SK-N-SH treated with all-trans-retinoic acid at 6 μM for 48 hours (cell line): ENCODE results near the gene SF3B3.

Experiments used
- ATAC-seq: fragments of 200-7000 bp; cut with Tn5 transposase; 3 replicates; pipeline ENCODE4 v1.9.1; 2020; ENCODE audit warnings: mild to moderate bottlenecking, moderate library complexity
- BACH2 ChIP-seq: fragments of 250-450 bp; sonication (Bioruptor Pico); IDR thresholded peaks from 2 replicates; pipeline ENCODE4 v1.9.0; 2021; ENCODE audit warnings: mild to moderate bottlenecking, borderline replicate concordance
- CSDC2 ChIP-seq: fragments of 250-450 bp; sonication (Bioruptor Pico); IDR thresholded peaks from 2 replicates; pipeline ENCODE4 v1.5.0; 2020; ENCODE audit warnings: mild to moderate bottlenecking, moderate library complexity
- ESRRG ChIP-seq: fragments of 250-450 bp; sonication (Bioruptor Pico); IDR thresholded peaks from 2 replicates; pipeline ENCODE4 v1.6.1; 2021; ENCODE audit warnings: mild to moderate bottlenecking
- GLIS3 ChIP-seq: fragments of 250-450 bp; sonication (Bioruptor Pico); IDR thresholded peaks from 2 replicates; pipeline ENCODE4 v1.5.0; 2020; ENCODE audit warnings: mild to moderate bottlenecking, moderate library complexity
- ISL1 ChIP-seq: fragments of 250-450 bp; sonication (Bioruptor Pico); IDR thresholded peaks from 2 replicates; pipeline ENCODE4 v2.1.2; 2022; ENCODE audit warnings: mild to moderate bottlenecking, moderate library complexity
- PPARA ChIP-seq: fragments of 250-450 bp; sonication (Bioruptor Pico); IDR thresholded peaks from 2 replicates; pipeline ENCODE4 v1.5.0; 2020; ENCODE audit warnings: mild to moderate bottlenecking, borderline replicate concordance
- RARB ChIP-seq: fragments of 250-450 bp; sonication (Bioruptor Pico); IDR thresholded peaks from 2 replicates; pipeline ENCODE4 v1.8.0; 2021; ENCODE audit warnings: mild to moderate bottlenecking, moderate library complexity
- SNAI2 ChIP-seq: fragments of 250-450 bp; sonication (Bioruptor Pico); IDR thresholded peaks from 2 replicates; pipeline ENCODE4 v1.5.0; 2020; ENCODE audit warnings: mild to moderate bottlenecking, moderate library complexity
- TCF4 ChIP-seq: fragments of 250-450 bp; sonication (Bioruptor Pico); IDR thresholded peaks from 2 replicates; pipeline ENCODE4 v1.8.0; 2021; ENCODE audit warnings: mild to moderate bottlenecking, moderate library complexity, borderline replicate concordance
- TOX ChIP-seq: fragments of 250-450 bp; sonication (Bioruptor Pico); IDR thresholded peaks from 2 replicates; pipeline ENCODE4 v1.8.0; 2021; ENCODE audit warnings: mild to moderate bottlenecking, moderate library complexity, borderline replicate concordance
- ZC3H10 ChIP-seq: fragments of 250-450 bp; sonication (Bioruptor Pico); IDR thresholded peaks from 2 replicates; pipeline ENCODE4 v1.5.1; 2021; ENCODE audit warnings: mild to moderate bottlenecking, moderate library complexity
- ZFP3 ChIP-seq: fragments of 250-450 bp; sonication (Bioruptor Pico); IDR thresholded peaks from 2 replicates; pipeline ENCODE4 v1.5.0; 2020; ENCODE audit warnings: mild to moderate bottlenecking, moderate library complexity
- ZFP30 ChIP-seq: fragments of 450-650 bp; formaldehyde crosslinking; IDR thresholded peaks from 2 replicates; pipeline ENCODE4 v1.5.0; 2022; ENCODE audit warnings: mild to moderate bottlenecking, moderate library complexity
- ZNF565 ChIP-seq: fragments of 450-650 bp; formaldehyde crosslinking; conservative IDR thresholded peaks from 2 replicates; pipeline ENCODE4 v1.5.0; 2020; ENCODE audit warnings: low read depth, mild to moderate bottlenecking, moderate library complexity
- ZNF70 ChIP-seq: fragments of 450-650 bp; formaldehyde crosslinking; IDR thresholded peaks from 2 replicates; pipeline ENCODE4 v1.5.0; 2020; ENCODE audit warnings: mild to moderate bottlenecking, moderate library complexity
- ZNF8 ChIP-seq: fragments of 450-650 bp; formaldehyde crosslinking; IDR thresholded peaks from 2 replicates; pipeline ENCODE4 v1.5.0; 2020; ENCODE audit warnings: mild to moderate bottlenecking, moderate library complexity
- TF ChIP-seq, protein P1 (sequence below): fragments of 250-450 bp; sonication (Bioruptor Pico); IDR thresholded peaks from 2 replicates; pipeline ENCODE4 v1.5.1; 2021; ENCODE audit warnings: mild to moderate bottlenecking, moderate library complexity
- TF ChIP-seq, protein P2 (sequence below): fragments of 250-450 bp; sonication (Bioruptor Pico); IDR thresholded peaks from 2 replicates; pipeline ENCODE4 v1.5.1; 2020; ENCODE audit warnings: low read depth, mild to moderate bottlenecking, moderate library complexity
- TF ChIP-seq, protein P3 (sequence below): fragments of 250-450 bp; sonication (Bioruptor Pico); IDR thresholded peaks from 2 replicates; pipeline ENCODE4 v1.5.0; 2020; ENCODE audit warnings: mild to moderate bottlenecking, moderate library complexity
- TF ChIP-seq, protein P4 (sequence below): fragments of 250-450 bp; sonication (Bioruptor Pico); IDR thresholded peaks from 2 replicates; pipeline ENCODE4 v1.8.0; 2020; ENCODE audit warnings: mild to moderate bottlenecking, moderate library complexity, borderline replicate concordance

The SF3B3 gene

DNA sequence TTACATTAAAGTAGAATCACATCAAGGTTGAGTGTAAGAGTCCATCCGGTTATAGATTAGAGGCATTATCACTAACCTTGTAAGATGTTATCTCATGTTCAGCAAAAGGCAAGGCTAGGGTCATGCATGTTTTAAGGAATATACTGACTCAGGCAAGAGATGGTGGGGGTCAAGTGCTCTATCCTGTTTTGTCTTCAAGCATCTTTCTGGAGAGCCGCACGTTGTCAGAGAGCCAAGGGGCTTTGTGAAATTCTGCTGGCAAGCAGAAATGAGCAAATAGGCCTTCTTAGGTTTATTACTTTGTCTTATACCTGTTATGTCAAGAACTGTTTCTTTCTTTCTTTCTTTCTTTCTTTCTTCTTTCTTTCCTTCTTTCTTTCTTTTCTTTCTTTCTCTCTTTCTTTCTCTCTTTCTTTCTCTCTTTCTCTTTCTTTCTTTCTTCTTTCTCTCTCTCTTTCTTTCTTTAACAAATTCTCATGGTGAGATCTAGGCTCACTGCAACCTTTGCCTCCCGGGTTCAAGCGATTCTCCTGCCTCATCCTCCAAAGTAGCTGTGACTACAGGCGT lies 75.4 kb downstream of the SF3B3 start:
- TF ChIP-seq ZFP30 (CRISPR knock-in tag) (no peak), PPARA (CRISPR knock-in tag) (no peak)
- TF ChIP-seq, protein P1, sequence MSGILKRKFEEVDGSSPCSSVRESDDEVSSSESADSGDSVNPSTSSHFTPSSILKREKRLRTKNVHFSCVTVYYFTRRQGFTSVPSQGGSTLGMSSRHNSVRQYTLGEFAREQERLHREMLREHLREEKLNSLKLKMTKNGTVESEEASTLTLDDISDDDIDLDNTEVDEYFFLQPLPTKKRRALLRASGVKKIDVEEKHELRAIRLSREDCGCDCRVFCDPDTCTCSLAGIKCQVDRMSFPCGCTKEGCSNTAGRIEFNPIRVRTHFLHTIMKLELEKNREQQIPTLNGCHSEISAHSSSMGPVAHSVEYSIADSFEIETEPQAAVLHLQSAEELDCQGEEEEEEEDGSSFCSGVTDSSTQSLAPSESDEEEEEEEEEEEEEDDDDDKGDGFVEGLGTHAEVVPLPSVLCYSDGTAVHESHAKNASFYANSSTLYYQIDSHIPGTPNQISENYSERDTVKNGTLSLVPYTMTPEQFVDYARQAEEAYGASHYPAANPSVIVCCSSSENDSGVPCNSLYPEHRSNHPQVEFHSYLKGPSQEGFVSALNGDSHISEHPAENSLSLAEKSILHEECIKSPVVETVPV (CRISPR knock-in tag): no peak
- TF ChIP-seq, protein P2, sequence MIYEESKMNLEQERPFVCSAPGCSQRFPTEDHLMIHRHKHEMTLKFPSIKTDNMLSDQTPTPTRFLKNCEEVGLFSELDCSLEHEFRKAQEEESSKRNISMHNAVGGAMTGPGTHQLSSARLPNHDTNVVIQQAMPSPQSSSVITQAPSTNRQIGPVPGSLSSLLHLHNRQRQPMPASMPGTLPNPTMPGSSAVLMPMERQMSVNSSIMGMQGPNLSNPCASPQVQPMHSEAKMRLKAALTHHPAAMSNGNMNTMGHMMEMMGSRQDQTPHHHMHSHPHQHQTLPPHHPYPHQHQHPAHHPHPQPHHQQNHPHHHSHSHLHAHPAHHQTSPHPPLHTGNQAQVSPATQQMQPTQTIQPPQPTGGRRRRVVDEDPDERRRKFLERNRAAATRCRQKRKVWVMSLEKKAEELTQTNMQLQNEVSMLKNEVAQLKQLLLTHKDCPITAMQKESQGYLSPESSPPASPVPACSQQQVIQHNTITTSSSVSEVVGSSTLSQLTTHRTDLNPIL (CRISPR knock-in tag): no peak
- ATAC-seq: no peak

DNA sequence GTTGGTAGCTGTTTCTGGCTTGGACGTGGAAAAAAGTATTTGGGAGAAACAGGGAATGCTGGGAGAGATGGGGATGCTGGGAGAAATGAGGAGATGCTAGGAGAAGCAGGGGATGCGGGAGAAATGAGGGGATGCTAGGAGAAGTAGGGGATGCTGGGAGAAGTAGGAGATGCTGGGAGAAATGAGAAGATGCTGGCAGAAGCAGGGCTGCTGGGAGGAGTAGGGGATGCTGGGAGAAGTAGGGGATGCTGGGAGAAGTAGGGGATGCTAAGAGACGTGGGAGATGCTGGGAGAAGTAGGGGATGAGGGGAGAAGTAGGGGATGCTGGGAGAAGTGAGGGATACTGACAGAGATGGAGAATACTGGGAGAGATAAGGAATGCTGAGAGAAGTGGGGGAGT lies 77.1 kb downstream of the SF3B3 start:
- ATAC-seq: no peak
- TF ChIP-seq ZC3H10 (CRISPR knock-in tag) (no peak), ZFP3 (CRISPR knock-in tag) (no peak), ISL1 (CRISPR knock-in tag) (no peak), TOX (CRISPR knock-in tag) (no peak), ZNF8 (CRISPR knock-in tag) (no peak), SNAI2 (CRISPR knock-in tag) (no peak), TCF4 (CRISPR knock-in tag) (no peak), CSDC2 (no peak)
- TF ChIP-seq, protein P3, sequence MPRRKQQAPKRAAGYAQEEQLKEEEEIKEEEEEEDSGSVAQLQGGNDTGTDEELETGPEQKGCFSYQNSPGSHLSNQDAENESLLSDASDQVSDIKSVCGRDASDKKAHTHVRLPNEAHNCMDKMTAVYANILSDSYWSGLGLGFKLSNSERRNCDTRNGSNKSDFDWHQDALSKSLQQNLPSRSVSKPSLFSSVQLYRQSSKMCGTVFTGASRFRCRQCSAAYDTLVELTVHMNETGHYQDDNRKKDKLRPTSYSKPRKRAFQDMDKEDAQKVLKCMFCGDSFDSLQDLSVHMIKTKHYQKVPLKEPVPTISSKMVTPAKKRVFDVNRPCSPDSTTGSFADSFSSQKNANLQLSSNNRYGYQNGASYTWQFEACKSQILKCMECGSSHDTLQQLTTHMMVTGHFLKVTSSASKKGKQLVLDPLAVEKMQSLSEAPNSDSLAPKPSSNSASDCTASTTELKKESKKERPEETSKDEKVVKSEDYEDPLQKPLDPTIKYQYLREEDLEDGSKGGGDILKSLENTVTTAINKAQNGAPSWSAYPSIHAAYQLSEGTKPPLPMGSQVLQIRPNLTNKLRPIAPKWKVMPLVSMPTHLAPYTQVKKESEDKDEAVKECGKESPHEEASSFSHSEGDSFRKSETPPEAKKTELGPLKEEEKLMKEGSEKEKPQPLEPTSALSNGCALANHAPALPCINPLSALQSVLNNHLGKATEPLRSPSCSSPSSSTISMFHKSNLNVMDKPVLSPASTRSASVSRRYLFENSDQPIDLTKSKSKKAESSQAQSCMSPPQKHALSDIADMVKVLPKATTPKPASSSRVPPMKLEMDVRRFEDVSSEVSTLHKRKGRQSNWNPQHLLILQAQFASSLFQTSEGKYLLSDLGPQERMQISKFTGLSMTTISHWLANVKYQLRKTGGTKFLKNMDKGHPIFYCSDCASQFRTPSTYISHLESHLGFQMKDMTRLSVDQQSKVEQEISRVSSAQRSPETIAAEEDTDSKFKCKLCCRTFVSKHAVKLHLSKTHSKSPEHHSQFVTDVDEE (CRISPR knock-in tag): no peak

DNA sequence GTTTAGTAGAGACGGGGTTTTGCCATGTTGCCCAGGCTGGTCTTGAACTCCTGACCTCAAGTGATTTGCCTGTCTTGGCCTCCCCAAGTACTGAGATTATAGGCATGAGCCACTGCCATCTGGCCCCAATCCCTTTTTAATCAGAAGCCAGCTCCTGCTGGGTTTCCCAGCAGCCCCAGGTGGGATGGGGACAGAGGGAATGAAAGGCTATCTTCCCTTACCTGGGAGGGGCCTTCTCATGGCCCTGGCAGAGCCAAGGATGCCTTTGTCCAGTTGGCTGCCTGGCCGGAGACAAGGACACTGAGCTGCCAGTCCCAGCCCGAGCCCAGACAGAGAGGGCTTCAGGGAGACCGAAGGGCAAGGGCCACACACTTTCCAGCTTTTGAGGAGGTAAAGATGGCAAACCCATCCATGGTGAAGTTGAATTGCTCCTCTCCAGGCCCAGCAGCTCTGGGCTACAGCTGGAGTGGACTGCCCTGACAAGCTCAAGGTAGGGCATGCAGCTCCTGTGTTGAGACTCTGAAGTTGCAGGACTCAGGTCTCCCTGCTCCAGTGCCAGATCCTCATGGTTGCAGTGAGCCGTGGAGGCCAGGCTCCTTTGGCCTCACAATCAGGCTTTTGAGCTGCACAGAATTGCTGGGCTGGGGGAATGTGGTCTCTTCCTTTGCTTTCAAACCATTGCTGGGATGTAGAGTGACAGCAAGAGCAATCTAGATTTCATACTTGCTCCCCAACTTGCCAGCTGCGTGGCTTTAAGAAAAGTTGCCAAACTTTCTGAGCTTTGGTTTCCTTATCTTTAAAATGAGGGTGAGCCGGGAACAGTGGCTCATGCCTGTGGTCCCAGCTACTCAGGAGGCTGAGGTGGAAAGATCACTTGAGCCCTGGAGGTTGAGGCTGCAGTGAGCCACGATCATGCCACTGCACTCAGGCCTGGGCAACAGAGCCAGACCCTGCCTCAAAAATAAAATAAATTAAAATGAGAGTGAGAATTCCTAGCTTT lies 78.3 kb downstream of the SF3B3 start:
- TF ChIP-seq ZNF70 (CRISPR knock-in tag) (no peak), ESRRG (CRISPR knock-in tag) (no peak), TOX (CRISPR knock-in tag) (no peak), PPARA (CRISPR knock-in tag) (no peak), ZFP30 (CRISPR knock-in tag) (no peak), GLIS3 (CRISPR knock-in tag) (no peak), ZNF565 (no peak), ZFP3 (CRISPR knock-in tag) (no peak), ZNF8 (CRISPR knock-in tag) (no peak), BACH2 (CRISPR knock-in tag) (no peak)
- TF ChIP-seq, protein P4, sequence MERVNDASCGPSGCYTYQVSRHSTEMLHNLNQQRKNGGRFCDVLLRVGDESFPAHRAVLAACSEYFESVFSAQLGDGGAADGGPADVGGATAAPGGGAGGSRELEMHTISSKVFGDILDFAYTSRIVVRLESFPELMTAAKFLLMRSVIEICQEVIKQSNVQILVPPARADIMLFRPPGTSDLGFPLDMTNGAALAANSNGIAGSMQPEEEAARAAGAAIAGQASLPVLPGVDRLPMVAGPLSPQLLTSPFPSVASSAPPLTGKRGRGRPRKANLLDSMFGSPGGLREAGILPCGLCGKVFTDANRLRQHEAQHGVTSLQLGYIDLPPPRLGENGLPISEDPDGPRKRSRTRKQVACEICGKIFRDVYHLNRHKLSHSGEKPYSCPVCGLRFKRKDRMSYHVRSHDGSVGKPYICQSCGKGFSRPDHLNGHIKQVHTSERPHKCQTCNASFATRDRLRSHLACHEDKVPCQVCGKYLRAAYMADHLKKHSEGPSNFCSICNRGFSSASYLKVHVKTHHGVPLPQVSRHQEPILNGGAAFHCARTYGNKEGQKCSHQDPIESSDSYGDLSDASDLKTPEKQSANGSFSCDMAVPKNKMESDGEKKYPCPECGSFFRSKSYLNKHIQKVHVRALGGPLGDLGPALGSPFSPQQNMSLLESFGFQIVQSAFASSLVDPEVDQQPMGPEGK: no peak
- TF ChIP-seq, all 23 proteins: peak for 0
- no peak for ATAC-seq

DNA sequence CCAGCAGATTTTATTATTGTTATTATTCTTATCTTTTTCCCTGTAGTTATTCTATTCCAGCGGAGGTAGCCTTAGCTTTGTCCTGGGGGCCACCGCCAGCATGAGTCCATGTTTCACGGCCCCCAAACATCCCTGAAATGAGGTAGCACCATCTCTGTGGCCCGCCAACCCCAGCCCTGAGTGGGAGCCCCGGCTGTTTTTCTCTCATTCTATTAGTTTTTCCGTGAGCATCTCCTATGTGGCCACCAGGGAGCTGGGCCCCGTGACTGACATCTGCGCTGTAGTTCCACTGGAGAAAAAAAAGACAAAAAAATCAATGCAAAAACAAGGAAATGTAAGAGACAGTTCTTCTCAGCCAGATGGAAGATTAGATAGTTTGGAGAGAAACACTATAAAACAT lies 79.2 kb downstream of the SF3B3 start:
- TF ChIP-seq RARB (CRISPR knock-in tag): no peak
- TF ChIP-seq ZNF565: no peak
- no peak for TF ChIP-seq SNAI2 (CRISPR knock-in tag)
- TF ChIP-seq BACH2 (CRISPR knock-in tag): no peak
- no peak for TF ChIP-seq GLIS3 (CRISPR knock-in tag)
- no peak for ATAC-seq
